HG03460 (cell line): ENCODE measurements around the gene ARL4D.
"Not testable (repeated sequence)": the region's sequence is repeated elsewhere in the genome, so short reads cannot be mapped to it uniquely, and the experiment has no call there.

ENCODE experiments used
- ATAC-seq: cut with Tn5 transposase; IDR thresholded peaks from one replicate; pipeline ENCODE4 v1.9.1; 2021; ENCODE audit not compliant: unreplicated experiment

Gene ARL4D

GRCh38 chr17:43419375-43419882, 20.6 kb downstream of the ARL4D start:
- not testable (repeated sequence) for ATAC-seq

GRCh38 chr17:43423777-43424455, 25.1 kb downstream of the ARL4D start:
- no peak for ATAC-seq

GRCh38 chr17:43427362-43428043, 28.7 kb downstream of the ARL4D start:
- no peak for ATAC-seq

GRCh38 chr17:43428524-43428923, 29.7 kb downstream of the ARL4D start:
- ATAC-seq: no peak

- no peak for ATAC-seq
These were observed 32.3 kb downstream of the ARL4D start for GRCh38 chr17:43430936-43431713.

- ATAC-seq: no peak
These were observed 33.1 kb downstream of the ARL4D start for GRCh38 chr17:43431714-43432523.

GRCh38 chr17:43434902-43435319, 36.1 kb downstream of the ARL4D start:
- ATAC-seq: no peak

GRCh38 chr17:43437756-43438155, 39.0 kb downstream of the ARL4D start:
- ATAC-seq: no peak

- no peak for ATAC-seq
These were observed 39.8 kb downstream of the ARL4D start for GRCh38 chr17:43438626-43439025.

- no peak for ATAC-seq
These were observed 40.2 kb downstream of the ARL4D start for GRCh38 chr17:43439041-43439440.

GRCh38 chr17:43442711-43443110, 43.9 kb downstream of the ARL4D start:
- no peak for ATAC-seq

GRCh38 chr17:43443381-43443780, 44.6 kb downstream of the ARL4D start:
- no peak for ATAC-seq

GRCh38 chr17:43444223-43445008, 45.6 kb downstream of the ARL4D start:
- ATAC-seq: no peak

GRCh38 chr17:43445009-43445589, 46.3 kb downstream of the ARL4D start:
- ATAC-seq: no peak

- no peak for ATAC-seq
These were observed 48.0 kb downstream of the ARL4D start for GRCh38 chr17:43446773-43447172.

- no peak for ATAC-seq
These were observed 50.1 kb downstream of the ARL4D start for GRCh38 chr17:43448720-43449469.

GRCh38 chr17:43449470-43450248, 50.9 kb downstream of the ARL4D start:
- ATAC-seq: no peak
